Measurements from ENCODE around the gene OR51B6.

DNA sequence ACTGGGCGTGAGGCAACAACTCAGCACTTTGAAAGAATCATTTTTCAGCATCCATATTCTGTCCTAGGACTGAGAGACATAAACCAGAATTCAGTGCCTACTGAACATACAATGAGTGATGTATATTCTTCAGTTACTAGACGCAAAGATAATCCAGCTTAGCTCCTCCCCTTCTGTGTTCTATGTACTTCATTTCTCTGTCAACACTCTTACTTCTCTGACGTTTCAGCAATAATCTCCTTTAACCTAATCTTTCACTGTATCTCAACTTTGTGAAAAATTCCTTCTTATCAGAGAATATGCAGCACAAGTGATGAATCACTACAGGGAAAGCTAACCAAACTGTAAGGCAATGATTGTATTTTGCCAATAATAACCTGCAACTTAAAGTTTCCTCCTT, 5.5 kb upstream of the OR51B6 start:
- TF ChIP-seq, protein P1, sequence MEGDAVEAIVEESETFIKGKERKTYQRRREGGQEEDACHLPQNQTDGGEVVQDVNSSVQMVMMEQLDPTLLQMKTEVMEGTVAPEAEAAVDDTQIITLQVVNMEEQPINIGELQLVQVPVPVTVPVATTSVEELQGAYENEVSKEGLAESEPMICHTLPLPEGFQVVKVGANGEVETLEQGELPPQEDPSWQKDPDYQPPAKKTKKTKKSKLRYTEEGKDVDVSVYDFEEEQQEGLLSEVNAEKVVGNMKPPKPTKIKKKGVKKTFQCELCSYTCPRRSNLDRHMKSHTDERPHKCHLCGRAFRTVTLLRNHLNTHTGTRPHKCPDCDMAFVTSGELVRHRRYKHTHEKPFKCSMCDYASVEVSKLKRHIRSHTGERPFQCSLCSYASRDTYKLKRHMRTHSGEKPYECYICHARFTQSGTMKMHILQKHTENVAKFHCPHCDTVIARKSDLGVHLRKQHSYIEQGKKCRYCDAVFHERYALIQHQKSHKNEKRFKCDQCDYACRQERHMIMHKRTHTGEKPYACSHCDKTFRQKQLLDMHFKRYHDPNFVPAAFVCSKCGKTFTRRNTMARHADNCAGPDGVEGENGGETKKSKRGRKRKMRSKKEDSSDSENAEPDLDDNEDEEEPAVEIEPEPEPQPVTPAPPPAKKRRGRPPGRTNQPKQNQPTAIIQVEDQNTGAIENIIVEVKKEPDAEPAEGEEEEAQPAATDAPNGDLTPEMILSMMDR (IDR thresholded peaks at IDR 0.05; ENCODE audit: low read depth, low read length), result no peak
- no peak for TF ChIP-seq POLR2A (IDR thresholded peaks at IDR 0.05; ENCODE audit: extremely low read depth, insufficient read length)
